Stimulated activated CD4-positive, alpha-beta T cell treated with anti-CD3 and anti-CD28 coated beads, TNF-alpha, amount 100 ng/mL, for 1 hour (primary cell): Measurements from ENCODE around the gene WDR48.

Experiments
- DNase-seq, 3 donors: peaks; one replicate each; pipeline ENCODE4 v3.0.0-alpha.2; 2020; ENCODE audit warnings: low read depth in 3 of 3, low spot score in 1 of 3

WDR48 gene

DNA sequence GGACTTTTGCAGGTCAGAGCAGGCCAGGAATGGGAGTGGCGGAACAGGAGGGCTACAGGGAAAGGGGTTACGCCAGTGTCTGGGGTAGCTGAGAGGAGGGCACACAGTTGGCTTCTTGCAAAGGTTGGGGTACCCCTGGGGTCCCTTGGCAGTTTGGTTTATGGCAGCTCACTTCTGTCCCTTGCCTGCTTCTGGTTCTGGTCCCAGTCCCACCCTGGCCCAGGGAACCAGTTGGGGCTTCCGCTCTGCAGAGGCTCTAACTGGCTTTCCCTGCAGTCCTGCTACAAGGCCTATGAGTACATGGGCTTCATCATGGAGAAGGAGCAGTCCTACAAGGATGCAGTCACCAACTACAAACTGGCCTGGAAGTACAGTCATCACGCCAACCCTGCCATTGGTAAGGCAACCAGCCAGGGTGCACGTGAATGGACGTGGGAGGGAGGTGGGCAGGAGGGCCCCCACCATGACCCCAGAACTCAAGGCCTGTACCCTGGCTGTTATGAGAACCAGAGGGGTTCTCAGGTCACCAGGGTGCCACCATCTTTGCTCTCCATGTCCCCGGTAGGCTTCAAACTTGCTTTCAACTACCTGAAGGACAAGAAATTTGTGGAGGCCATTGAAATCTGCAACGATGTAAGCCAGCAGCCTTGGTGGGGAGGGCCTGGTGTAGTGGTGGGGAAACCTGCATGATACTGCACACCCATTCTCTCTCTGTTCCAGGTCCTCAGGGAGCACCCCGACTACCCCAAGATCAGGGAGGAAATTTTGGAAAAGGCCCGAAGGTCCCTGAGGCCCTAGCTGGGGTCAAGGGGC is 86.4 kb downstream of the WDR48 start:
- DNase-seq, result no peak

- no peak for DNase-seq
Measured at GRCh38 chr3:39138804-39139415, 87.1 kb downstream of the WDR48 start.

GRCh38 chr3:39139442-39139841 is 87.6 kb downstream of the WDR48 start:
- DNase-seq, result no peak

DNA sequence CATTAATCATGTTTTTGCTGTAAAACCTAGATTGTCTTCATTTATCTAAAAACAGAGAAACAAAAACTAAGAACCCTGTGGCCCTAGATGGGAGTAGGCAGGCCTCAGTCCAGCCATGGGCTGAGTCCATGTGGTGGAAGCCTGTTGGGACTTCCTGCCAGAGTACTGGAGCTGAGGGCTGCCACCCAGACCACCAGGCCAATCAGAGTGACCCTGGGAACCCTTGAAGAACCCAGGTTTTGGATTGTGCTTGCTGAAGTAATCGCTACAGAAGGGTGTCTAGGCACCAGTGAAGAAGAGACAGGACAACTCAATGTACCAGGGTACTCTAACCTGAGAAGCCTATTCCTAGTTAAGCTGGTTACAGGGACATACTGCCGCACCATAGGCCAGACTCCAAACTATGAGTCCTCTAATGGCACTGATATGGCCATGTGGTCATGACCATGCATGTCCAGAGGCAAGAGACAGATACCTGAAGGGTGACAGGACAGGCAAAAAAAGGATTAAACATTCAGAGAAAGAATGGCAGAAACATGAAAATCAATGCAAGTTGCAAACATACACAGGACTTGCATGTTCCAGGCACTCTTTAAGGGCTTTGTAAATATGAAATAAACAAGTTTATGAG is 88.6 kb downstream of the WDR48 start:
- DNase-seq, result no peak

DNA sequence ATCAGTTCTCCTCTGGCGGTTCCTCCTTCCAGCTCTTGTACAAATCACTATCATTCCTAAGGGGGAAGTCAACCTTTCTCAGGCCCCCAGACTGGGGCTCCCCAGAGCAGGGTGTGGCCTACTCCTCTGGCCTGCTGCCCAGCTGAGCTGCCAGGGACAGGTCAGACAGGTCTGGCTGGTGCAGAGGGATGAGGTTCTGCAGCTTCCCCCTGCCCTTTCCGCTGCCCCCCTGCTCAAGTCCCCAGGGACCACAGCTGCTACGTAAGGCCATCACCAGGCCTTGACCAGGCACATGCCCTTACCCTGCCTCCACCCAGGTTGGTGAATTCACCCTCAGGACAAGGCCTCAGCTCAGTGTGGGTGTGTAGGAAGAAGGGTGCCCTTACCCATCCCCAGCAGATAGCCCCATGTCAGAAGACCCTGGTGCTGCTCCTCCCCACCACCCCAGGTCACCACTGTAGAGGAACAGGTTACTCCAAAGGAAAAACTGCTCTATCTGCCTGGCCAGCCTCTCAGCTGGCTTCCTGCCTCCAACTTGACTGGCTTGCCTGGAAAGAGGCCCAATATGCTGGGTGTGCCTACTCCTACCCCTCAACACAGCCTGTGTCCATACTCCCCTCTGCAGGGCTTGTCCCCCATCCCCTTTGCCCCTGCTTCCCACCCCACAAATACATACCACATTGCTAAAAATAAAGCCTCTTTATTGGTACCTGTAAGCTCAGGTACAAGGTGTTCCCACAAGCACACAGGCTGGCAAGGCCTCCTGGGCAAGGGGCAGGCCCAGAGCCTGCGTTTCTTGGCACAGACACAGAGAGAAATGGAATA is 89.6 kb downstream of the WDR48 start:
- no peak for DNase-seq

GRCh38 chr3:39142067-39142466 is 90.3 kb downstream of the WDR48 start:
- DNase-seq, result no peak

DNA sequence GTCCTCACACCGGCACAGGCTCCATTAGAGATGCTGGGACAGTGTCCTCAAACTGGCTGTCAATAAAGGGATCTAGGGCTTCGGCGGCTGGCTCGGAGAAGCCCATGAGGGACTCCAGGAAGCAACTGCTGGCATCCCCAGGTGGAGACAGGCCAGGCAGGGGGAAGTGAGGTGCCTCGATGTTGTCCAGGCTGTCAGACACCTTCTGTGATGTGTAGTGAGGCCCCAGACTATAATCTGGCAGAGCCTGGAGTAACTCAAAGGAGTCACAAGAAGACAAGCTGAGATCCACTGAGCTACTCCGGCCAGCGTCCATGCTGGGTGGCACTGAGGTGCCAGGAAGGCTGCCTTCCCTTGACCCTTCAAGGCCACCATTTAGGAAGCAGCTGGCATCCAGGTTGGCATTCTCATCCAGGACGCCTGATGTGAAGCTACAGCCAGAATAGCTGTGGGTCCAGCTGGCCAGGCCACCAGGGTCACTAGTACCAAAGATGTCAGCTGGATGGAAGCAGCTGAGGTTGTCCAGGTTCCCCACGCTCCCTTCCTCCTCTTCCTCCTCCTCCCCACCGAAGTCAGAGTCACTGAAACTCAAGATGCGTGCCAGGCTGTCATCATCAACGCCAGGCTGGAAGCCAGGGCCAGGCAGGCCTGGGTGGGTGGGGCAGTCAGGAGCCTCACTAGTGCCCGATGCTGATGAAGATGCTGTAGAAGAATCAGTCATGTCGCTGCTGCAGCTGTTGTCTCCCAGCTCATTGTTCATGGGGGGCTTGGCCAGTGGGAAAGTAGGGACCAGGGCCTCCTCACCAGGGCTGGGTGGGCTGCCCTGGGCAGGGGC is 91.5 kb downstream of the WDR48 start:
- DNase-seq, result no peak

DNA sequence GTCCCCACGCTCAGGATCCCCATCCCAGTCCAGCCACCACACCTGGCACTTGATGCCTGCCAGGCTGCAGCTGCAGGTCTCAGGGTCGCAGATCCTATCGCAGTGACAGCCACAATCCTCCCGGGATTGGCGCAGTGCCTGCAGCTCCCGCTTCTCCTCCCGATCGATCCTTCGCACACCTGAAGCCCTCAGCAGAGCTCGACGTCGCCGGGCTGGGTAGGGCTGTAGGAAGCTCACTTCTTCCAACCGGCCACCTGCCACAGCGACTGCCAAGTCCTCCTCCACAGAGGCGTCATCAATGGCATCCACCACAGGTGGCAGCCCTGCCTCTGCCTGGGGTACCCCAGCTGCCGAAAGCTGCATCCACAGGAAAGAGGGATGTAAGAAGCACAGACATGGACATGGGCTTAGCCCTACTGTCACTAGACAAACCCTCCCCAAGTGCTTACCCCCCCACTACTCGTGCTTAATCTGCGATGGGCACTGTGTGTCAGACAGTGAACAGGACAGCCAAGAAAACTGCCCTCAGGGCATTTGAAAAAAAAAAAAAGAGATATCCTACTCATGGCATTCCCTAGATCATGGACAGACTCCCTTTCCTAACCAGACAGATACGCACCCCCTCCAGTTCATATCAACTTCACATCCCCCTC is 92.4 kb downstream of the WDR48 start:
- no peak for DNase-seq

- no peak for DNase-seq
Measured at GRCh38 chr3:39144748-39145380, 93.0 kb downstream of the WDR48 start.

DNA sequence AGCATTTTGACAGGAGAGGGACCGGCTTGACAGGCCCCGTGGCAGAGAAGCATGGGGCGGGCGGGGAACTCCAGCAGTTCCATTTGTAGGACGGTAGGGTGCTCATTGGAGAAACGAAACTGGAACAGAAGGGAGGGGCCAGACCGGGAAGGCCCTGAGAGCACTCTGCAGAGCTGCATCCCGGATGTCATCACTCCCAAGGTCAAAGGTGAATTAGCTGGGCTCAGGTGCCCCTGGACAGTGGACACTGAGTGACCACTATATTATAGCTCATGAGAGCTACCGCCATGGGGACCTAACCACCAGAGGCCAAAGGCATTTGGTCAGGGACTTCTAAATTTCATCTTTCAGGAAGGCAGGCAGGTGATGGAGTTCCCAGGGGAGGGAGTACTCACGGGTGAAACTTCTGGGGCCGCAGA is 94.3 kb downstream of the WDR48 start:
- DNase-seq, result no peak
